Caco-2 (cell line): Measurements from ENCODE around the gene DCAF11. TPM values are rescaled to one million over a fixed set of nuclear protein-coding genes. Genes with fewer than 3 reads are reported as not detected.

ENCODE experiments used
- BruUV-seq: library from RNA; stranded (reverse); fragments of 400-500 nt; replicated peaks from 2 replicates; lab custom pipeline; 2021; lab: Mats Ljungman, UMichigan
- CTCF ChIA-PET: fragments of 300-600 bp; sonication (Branson Sonifier 250); formaldehyde crosslinking; loops from one replicate; lab custom pipeline; 2022; ENCODE audit warnings: antibody characterized with exemption; lab: Charles Lee
- POLR2A ChIA-PET: fragments of 300-600 bp; sonication (Branson Sonifier 250); formaldehyde crosslinking; loops from one replicate; lab custom pipeline; 2022; ENCODE audit warnings: antibody characterized with exemption; lab: Charles Lee
- DNase-seq, 2 experiments: peaks; one replicate each; pipeline versions ENCODE4 v3.0.0 to v3.0.0-alpha.2; 2020 to 2022
- H3K27me3 ChIP-seq: replicated peaks from 2 replicates; pipeline ENCODE4 v1.6.0; 2011; ENCODE audit warnings: low read length; ENCODE audit not compliant: control insufficient read depth, insufficient read depth
- H3K36me3 ChIP-seq: 2 replicates; pipeline ENCODE4 v1.5.1; 2011; ENCODE audit warnings: low read length; ENCODE audit not compliant: control insufficient read depth, insufficient read depth
- H3K4me1 ChIP-seq: fragments of 250-450 bp; sonication (Bioruptor Pico); 2 replicates; pipeline ENCODE4 v1.5.1; 2020; ENCODE audit warnings: mild to moderate bottlenecking
- H3K4me3 ChIP-seq: 2 replicates; pipeline ENCODE4 v1.5.1; 2011; ENCODE audit warnings: low read depth, mild to moderate bottlenecking, control low read depth, low read length
- H3K9me3 ChIP-seq: fragments of 250-450 bp; sonication (Bioruptor Pico); 2 replicates; pipeline ENCODE4 v1.5.1; 2020; ENCODE audit warnings: mild to moderate bottlenecking, moderate library complexity
- H3K27ac Mint-ChIP-seq: one replicate; pipeline ENCODE4 v1.8.0; 2022; ENCODE audit warnings: mixed read lengths; ENCODE audit not compliant: unreplicated experiment
- H3K27me3 Mint-ChIP-seq: one replicate; pipeline ENCODE4 v1.8.0; 2022; ENCODE audit warnings: mixed read lengths; ENCODE audit not compliant: insufficient read depth, unreplicated experiment
- H3K36me3 Mint-ChIP-seq: one replicate; pipeline ENCODE4 v1.8.0; 2022; ENCODE audit warnings: mild to moderate bottlenecking, mixed read lengths; ENCODE audit not compliant: insufficient read depth, unreplicated experiment
- H3K4me1 Mint-ChIP-seq: one replicate; pipeline ENCODE4 v1.8.0; 2022; ENCODE audit warnings: low read depth, mixed read lengths; ENCODE audit not compliant: unreplicated experiment
- H3K4me3 Mint-ChIP-seq: one replicate; pipeline ENCODE4 v1.8.0; 2022; ENCODE audit warnings: mild to moderate bottlenecking, moderate library complexity, mixed read lengths; ENCODE audit not compliant: unreplicated experiment
- H3K9me3 Mint-ChIP-seq: one replicate; pipeline ENCODE4 v1.8.0; 2022; ENCODE audit warnings: mixed read lengths; ENCODE audit not compliant: unreplicated experiment
- CTCF ChIP-seq, 2 experiments: fragments of 200-600 bp in 1 of 2; IDR thresholded peaks; 1 replicate in 1 of 2; 2 replicates in 1 of 2; pipeline versions ENCODE4 v1.5.1 to v1.8.0; 2011 to 2022; ENCODE audit warnings: antibody characterized with exemption in 1 of 2, control low read depth in 1 of 2, inconsistent platforms in 1 of 2, low read depth in 1 of 2, low read length in 1 of 2, mild to moderate bottlenecking in 1 of 2, moderate library complexity in 1 of 2; ENCODE audit not compliant: insufficient read depth in 1 of 2, severe bottlenecking in 1 of 2, unreplicated experiment in 1 of 2
- intact Hi-C: fragments of 100-400 bp; cut with micrococcal nuclease; formaldehyde crosslinking; loops from one replicate; pipeline ENCODE4 v1.10.0; 2022; ENCODE audit not compliant: unreplicated experiment
- total RNA-seq: library from RNA; stranded (reverse); gene quantifications from 2 replicates; pipeline ENCODE4 v1.2.3, GENCODE V29; 2022

The DCAF11 gene
- total RNA-seq, 1 experiment from 2014 or later, result 65.9 TPM

DNA sequence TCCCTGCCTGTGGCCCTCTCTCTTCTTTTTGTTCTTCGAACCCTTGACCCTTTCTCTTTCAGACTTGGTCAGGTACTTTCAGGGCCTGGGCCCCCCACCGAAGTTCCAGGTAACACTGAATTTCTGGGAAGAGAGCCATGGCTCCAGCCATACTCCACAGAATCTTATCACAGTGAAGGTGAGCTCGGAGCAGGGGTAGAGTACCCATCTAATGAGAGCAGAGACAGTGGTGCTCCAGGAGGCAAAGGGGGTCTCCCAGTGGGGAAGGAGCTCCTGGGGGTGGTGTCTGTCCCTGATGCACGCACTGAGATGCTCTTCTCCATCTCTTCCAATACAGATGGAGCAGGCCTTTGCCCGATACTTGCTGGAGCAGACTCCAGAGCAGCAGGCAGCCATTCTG is 51.2 kb downstream of the DCAF11 start:
- no peaks in the 10 kb centered on the region for H3K9me3 Mint-ChIP-seq
- no peaks in the 10 kb centered on the region for H3K27me3 ChIP-seq
- intact Hi-C loops, result no loop called here
- no peak overlapping the region for H3K4me3 Mint-ChIP-seq
- DNase-seq, result no peak
- no peak overlapping the region for H3K27ac Mint-ChIP-seq
- H3K4me1 ChIP-seq, result peaks cover 10% of the 10 kb centered on the region
- H3K9me3 ChIP-seq, result no peaks in the 10 kb centered on the region
- H3K4me1 Mint-ChIP-seq, result peaks cover 5% of the 10 kb centered on the region
- H3K27me3 Mint-ChIP-seq, result no peaks in the 10 kb centered on the region
- no TSS peak for BruUV-seq
- peaks cover 3% of the 10 kb centered on the region for H3K36me3 ChIP-seq
- no peak overlapping the region for H3K4me3 ChIP-seq
- peaks cover 23% of the 10 kb centered on the region for H3K36me3 Mint-ChIP-seq
- no peak for TF ChIP-seq CTCF (IDR thresholded peaks at IDR 0.05; ENCODE audit: insufficient read depth in 1 of 2, low read depth in 1 of 2, low read length in 1 of 2, severe bottlenecking in 1 of 2, unreplicated experiment in 1 of 2)
- ChIA-PET CTCF (no interaction called here), POLR2A (no interaction called here)

GRCh38 chr14:24167469-24168114 is 53.0 kb downstream of the DCAF11 start:
- Mint-ChIP-seq H3K27me3 (no peaks in the 10 kb centered on the region), H3K4me1 (no peaks in the 10 kb centered on the region), H3K36me3 (peaks cover 15% of the 10 kb centered on the region), H3K27ac (no peak overlapping the region), H3K9me3 (no peaks in the 10 kb centered on the region), H3K4me3 (no peak overlapping the region)
- H3K36me3 ChIP-seq, result peaks cover 3% of the 10 kb centered on the region
- H3K4me3 ChIP-seq, result no peak overlapping the region
- no peak for DNase-seq
- TF ChIP-seq CTCF (IDR thresholded peaks at IDR 0.05; ENCODE audit: insufficient read depth in 1 of 2, low read depth in 1 of 2, low read length in 1 of 2, severe bottlenecking in 1 of 2, unreplicated experiment in 1 of 2), result no peak
- ChIA-PET POLR2A (no interaction called here), CTCF (no interaction called here)
- BruUV-seq, result no TSS peak
- H3K9me3 ChIP-seq, result no peaks in the 10 kb centered on the region
- H3K4me1 ChIP-seq, result no peaks in the 10 kb centered on the region
- H3K27me3 ChIP-seq, result no peaks in the 10 kb centered on the region
- intact Hi-C loops, result no loop called here

DNA sequence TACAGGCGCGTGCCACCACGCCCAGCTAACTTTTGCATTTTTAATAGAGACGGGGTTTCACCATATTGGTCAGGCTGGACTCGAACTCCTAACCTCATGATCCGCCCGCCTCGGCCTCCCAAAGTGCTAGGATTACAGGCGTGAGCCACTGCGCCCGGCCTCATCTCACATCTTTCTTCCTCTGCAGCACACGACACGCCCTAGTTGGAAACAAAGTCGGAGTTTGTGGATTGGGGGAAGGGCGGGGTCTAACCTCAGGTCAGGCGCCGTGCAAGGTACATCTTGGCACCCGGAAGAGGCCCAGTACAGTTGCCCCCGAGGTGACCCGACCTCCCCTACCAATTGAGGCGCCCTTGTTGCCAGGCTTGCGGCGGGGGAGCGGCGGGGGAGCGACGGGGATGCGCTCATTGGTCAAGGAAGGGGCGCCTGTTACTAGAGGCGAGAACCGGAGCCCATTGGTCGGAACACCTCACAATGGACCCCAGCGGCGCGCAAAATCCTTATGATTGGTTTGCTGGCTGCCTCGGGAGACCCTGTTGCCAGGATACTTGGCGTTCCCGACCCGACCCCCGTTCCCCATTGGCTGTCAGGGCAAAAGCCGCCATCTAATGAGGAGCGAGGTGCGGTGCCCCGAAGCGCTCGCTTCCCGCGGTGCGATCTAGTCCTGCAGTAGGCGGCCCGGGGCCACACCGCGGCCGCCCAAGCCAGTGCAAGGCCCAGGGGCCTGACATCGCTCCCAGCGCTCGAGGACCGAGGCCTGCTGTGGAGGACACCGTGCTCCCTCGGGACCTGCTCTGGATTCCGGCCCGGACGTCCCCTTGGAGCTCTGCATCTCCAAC is 57.1 kb downstream of the DCAF11 start, which contains the start of gene REC8:
REC8 (plus strand) TSS at position 659 of the 839 bp plus-strand sequence. CDS start 473 bp downstream, outside the sequence.
- BruUV-seq, result no TSS peak
- no peak within 1 kb of the TSS for H3K4me3 Mint-ChIP-seq
- ChIA-PET POLR2A (interaction anchor here (0.7 kb wide), 1 partner anchor 81 kb away, joined by 7 read pairs; no protein-coding TSS in a partner anchor), CTCF (no interaction called here)
- no peak for TF ChIP-seq CTCF (IDR thresholded peaks at IDR 0.05; ENCODE audit: insufficient read depth in 1 of 2, low read depth in 1 of 2, low read length in 1 of 2, severe bottlenecking in 1 of 2, unreplicated experiment in 1 of 2)
- no peak for DNase-seq
- Histone ChIP-seq H3K36me3 (peaks cover 2% of the 10 kb centered on the region), H3K4me1 (no peaks in the 10 kb centered on the region), H3K4me3 (no peak within 1 kb of the TSS), H3K27me3 (no peaks in the 10 kb centered on the region), H3K9me3 (no peaks in the 10 kb centered on the region)
- H3K9me3 Mint-ChIP-seq, result no peaks in the 10 kb centered on the region
- no peaks in the 10 kb centered on the region for H3K27me3 Mint-ChIP-seq
- H3K4me1 Mint-ChIP-seq, result no peaks in the 10 kb centered on the region
- intact Hi-C loops, result no loop called here
- H3K27ac Mint-ChIP-seq, result no peak within 1 kb of the TSS
- H3K36me3 Mint-ChIP-seq, result peaks cover 11% of the 10 kb centered on the region
